Sigmoid colon (tissue), 4 donors: ENCODE measurements around the gene TECPR2.

Source experiments
- CTCF ChIP-seq, 4 experiments: fragments of 450-650 bp in 3 of 4; fragments of 200-600 bp in 1 of 4; IDR thresholded peaks; one replicate each; pipeline ENCODE4 v1.5.1; 2016 to 2019; ENCODE audit warnings: antibody characterized with exemption in 4 of 4, mild to moderate bottlenecking in 3 of 4, moderate library complexity in 2 of 4
- EP300 ChIP-seq, 4 donors: sonication (generic); formaldehyde crosslinking; IDR thresholded peaks; one replicate each; pipeline ENCODE4 v1.6.1; 2017; ENCODE audit warnings: antibody characterized with exemption in 4 of 4
- POLR2A ChIP-seq, 2 donors: fragments of 450-650 bp; IDR thresholded peaks; one replicate each; pipeline ENCODE4 v1.6.1; 2016; ENCODE audit warnings: antibody characterized with exemption in 2 of 2, mild to moderate bottlenecking in 2 of 2, moderate library complexity in 2 of 2
- POLR2AphosphoS5 ChIP-seq, 4 donors: sonication (generic); formaldehyde crosslinking; IDR thresholded peaks; one replicate each; pipeline ENCODE4 v1.6.1; 2017; ENCODE audit warnings: antibody characterized with exemption in 4 of 4

- no peak for TF ChIP-seq CTCF (IDR thresholded peaks at IDR 0.05)
- no peak for TF ChIP-seq POLR2A (IDR thresholded peaks at IDR 0.05)
- no peak for TF ChIP-seq POLR2AphosphoS5 (IDR thresholded peaks at IDR 0.05)
- TF ChIP-seq EP300 (IDR thresholded peaks at IDR 0.05) = no peak
These were observed 16.1 kb downstream of the TECPR2 start for GRCh38 chr14:102378830-102379229.
